Esophagus squamous epithelium (tissue), 5 donors: ENCODE results near the gene TMEM98. TPM values are rescaled to one million over a fixed set of nuclear protein-coding genes. Genes with fewer than 3 reads are reported as not detected.
"Not testable (repeated sequence)": the region's sequence is repeated elsewhere in the genome, so short reads cannot be mapped to it uniquely, and the experiment has no call there.

Source experiments
- DNase-seq: peaks from one replicate; lab custom pipeline; 2025; lab: John Stamatoyannopoulos, UW
- H3K27ac ChIP-seq, 4 donors: fragments of 200-600 bp; sonication (generic); one replicate each; pipeline ENCODE4 v1.5.1; 2016 to 2019; ENCODE audit warnings: mild to moderate bottlenecking in 1 of 4
- H3K27me3 ChIP-seq, 4 donors: fragments of 200-600 bp; sonication (generic); 1 replicate in 3 of 4; 2 replicates in 1 of 4; pipeline versions ENCODE4 v1.5.1 to v1.6.0; 2017 to 2021; ENCODE audit warnings: antibody characterized with exemption in 1 of 4
- H3K36me3 ChIP-seq, 3 donors: fragments of 200-600 bp; sonication (generic); one replicate each; pipeline ENCODE4 v1.5.1; 2016 to 2019
- H3K4me1 ChIP-seq, 3 donors: fragments of 200-600 bp; sonication (generic); one replicate each; pipeline ENCODE4 v1.5.1; 2017 to 2019
- H3K4me3 ChIP-seq, 4 donors: fragments of 200-600 bp; sonication (generic); 1 replicate in 3 of 4; 2 replicates in 1 of 4; pipeline ENCODE4 v1.5.1; 2016 to 2019; ENCODE audit warnings: mild to moderate bottlenecking in 2 of 4, moderate library complexity in 1 of 4
- H3K9me3 ChIP-seq, 3 donors: fragments of 200-600 bp; sonication (generic); one replicate each; pipeline ENCODE4 v1.5.1; 2016 to 2019
- POLR2A ChIP-seq, 4 donors: fragments of 450-650 bp; IDR thresholded peaks; one replicate each; pipeline ENCODE4 v1.6.1; 2017; ENCODE audit warnings: antibody characterized with exemption in 4 of 4, mild to moderate bottlenecking in 4 of 4, moderate library complexity in 3 of 4
- WGBS, 2 donors: methylation state at CpG; one replicate each; pipeline ENCODE4 v1.1.5; 2018; 5-methylcytosine and 5-hydroxymethylcytosine counted together
- intact Hi-C: fragments of 100-400 bp; cut with DNase I; formaldehyde crosslinking; loops from one replicate; pipeline ENCODE4 v1.15.0; 2022
- total RNA-seq, 4 donors: library from RNA; depleted of rRNA; stranded (reverse); fragments of >200 nt; gene quantifications; one replicate each; pipeline ENCODE4 v1.1.0, GENCODE V29; 2016
- TF ChIP-seq, protein P1 (sequence below), 6 experiments: fragments of 450-650 bp in 4 of 6; fragments of 200-600 bp in 2 of 6; sonication (generic) in 2 of 6; IDR thresholded peaks; one replicate each; pipeline ENCODE4 v1.5.1; 2016 to 2019; ENCODE audit warnings: antibody characterized with exemption in 6 of 6, mild to moderate bottlenecking in 4 of 6, moderate library complexity in 4 of 6
- donor health status: DM: yes; HTN: yes; CAD: no.

Gene TMEM98
- total RNA-seq, 4 donors from 2014 or later = 6.4 to 61.4 (median 27.8) TPM

DNA sequence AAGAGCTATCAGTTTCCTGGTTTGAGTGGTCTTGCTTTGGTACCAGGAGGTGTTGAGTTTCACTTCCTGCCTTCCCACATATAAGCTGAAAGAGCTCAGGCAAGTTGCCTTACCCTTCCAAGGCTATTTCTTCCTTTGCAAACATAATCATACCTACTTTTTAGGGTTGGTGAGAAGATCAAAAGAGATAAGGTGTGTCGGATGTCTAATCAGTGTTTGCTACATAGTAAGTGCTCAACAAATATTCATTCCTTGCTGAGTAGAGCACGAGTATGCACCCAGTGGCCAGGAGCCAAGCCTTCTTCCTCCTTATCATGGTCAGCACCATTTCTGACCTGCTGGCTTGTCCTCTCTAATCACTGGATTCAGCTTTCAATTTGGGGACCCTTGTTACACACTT, 12.7 kb upstream of the TMEM98 start:
- no peak overlapping the region for H3K4me3 ChIP-seq
- H3K36me3 ChIP-seq = no peaks in the 10 kb centered on the region
- WGBS, 2 donors = 34 to 57% methylated on average over 2 of the region's 2 CpGs
- H3K4me1 ChIP-seq = peaks cover 0 to 18% (median 3%) of the 10 kb centered on the region in 3 donors
- H3K9me3 ChIP-seq = no peaks in the 10 kb centered on the region
- TF ChIP-seq POLR2A (IDR thresholded peaks at IDR 0.05) = no peak
- TF ChIP-seq, protein P1, sequence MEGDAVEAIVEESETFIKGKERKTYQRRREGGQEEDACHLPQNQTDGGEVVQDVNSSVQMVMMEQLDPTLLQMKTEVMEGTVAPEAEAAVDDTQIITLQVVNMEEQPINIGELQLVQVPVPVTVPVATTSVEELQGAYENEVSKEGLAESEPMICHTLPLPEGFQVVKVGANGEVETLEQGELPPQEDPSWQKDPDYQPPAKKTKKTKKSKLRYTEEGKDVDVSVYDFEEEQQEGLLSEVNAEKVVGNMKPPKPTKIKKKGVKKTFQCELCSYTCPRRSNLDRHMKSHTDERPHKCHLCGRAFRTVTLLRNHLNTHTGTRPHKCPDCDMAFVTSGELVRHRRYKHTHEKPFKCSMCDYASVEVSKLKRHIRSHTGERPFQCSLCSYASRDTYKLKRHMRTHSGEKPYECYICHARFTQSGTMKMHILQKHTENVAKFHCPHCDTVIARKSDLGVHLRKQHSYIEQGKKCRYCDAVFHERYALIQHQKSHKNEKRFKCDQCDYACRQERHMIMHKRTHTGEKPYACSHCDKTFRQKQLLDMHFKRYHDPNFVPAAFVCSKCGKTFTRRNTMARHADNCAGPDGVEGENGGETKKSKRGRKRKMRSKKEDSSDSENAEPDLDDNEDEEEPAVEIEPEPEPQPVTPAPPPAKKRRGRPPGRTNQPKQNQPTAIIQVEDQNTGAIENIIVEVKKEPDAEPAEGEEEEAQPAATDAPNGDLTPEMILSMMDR (IDR thresholded peaks at IDR 0.05) = no peak
- no peak overlapping the region for H3K27ac ChIP-seq
- intact Hi-C loops = no loop called here
- H3K27me3 ChIP-seq = no peaks in the 10 kb centered on the region
- no peak for DNase-seq

DNA sequence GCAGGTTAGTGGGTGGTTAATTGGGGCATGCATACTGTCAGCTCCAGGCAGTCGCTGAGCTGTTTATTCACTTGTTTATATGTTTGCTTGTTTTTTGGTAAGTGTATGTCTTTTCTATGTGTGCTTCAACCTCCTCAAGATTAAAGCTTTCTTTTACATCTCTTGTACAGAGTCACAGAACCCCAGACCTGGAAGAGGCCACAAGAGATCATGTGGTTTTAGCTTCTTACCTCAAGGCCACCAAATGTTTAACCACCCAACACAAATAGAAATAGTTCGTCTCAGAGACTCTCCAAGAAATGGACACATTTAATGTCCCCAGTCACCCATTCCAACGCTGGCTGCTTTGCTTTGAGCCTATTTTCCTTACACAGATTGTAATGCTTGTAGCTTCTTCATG, 11.8 kb upstream of the TMEM98 start:
- Histone ChIP-seq H3K4me1 (peaks cover 0 to 17% (median 3%) of the 10 kb centered on the region in 3 donors), H3K36me3 (no peaks in the 10 kb centered on the region), H3K4me3 (no peak overlapping the region), H3K9me3 (no peaks in the 10 kb centered on the region), H3K27ac (no peak overlapping the region), H3K27me3 (no peaks in the 10 kb centered on the region)
- intact Hi-C loops = no loop called here
- DNase-seq = no peak
- TF ChIP-seq, protein P1 (IDR thresholded peaks at IDR 0.05) = no peak
- TF ChIP-seq POLR2A (IDR thresholded peaks at IDR 0.05) = no peak
- WGBS, 2 donors = 58 to 69% methylated on average over 3 of the region's 3 CpGs

DNA sequence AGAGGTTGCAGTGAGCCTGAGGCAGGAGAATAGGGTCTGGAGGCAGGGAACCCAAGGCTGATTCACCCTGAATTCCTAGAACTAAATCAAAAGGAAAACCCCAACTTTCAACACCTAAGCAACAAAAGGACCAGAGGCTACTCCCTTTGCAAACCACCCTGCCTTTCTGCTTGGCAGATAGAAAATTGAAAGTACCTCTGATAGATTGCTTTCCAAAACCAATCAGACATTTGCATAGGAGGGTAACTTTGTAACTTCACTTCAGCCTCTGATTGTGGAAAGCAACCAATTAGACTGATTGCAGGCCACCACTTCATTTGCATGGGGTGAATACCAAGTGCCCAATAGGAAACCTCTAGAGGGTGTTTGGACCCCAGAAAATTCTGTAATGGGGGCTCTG, 10.9 kb upstream of the TMEM98 start:
- TF ChIP-seq POLR2A (IDR thresholded peaks at IDR 0.05) = no peak
- TF ChIP-seq, protein P1 (IDR thresholded peaks at IDR 0.05) = no peak
- Histone ChIP-seq H3K36me3 (no peaks in the 10 kb centered on the region), H3K27me3 (no peaks in the 10 kb centered on the region), H3K4me3 (no peak overlapping the region), H3K27ac (no peak overlapping the region), H3K4me1 (peaks cover 0 to 10% (median 3%) of the 10 kb centered on the region in 3 donors), H3K9me3 (no peaks in the 10 kb centered on the region)
- intact Hi-C loops = no loop called here
- no peak for DNase-seq

DNA sequence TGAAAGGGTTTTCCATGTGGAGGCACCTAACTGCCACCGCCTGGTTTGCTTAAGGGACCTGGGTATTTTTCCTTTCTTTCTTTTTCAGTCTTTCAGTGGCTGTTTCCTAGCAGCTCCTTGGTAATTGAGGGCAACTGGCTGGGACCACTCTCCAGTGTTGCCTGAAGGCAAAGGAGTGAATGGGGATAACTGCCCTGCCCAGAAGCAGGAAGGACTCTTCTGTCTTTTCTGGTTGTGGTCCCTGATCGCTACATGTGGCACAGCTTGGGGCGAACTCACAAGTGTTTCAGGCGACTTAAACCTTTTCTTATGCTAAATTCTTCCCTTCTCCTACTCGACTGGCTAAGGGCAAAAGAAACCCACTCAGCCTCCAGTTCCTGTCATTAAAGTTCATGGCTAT, 10.1 kb upstream of the TMEM98 start:
- Histone ChIP-seq H3K4me1 (peaks cover 0 to 2% (median under 1%) of the 10 kb centered on the region in 3 donors), H3K4me3 (no peak overlapping the region), H3K9me3 (no peaks in the 10 kb centered on the region), H3K36me3 (no peaks in the 10 kb centered on the region), H3K27me3 (no peaks in the 10 kb centered on the region), H3K27ac (no peak overlapping the region)
- WGBS, 2 donors = 86 to 90% methylated on average over 5 of the region's 5 CpGs
- TF ChIP-seq, protein P1 (IDR thresholded peaks at IDR 0.05) = no peak
- TF ChIP-seq POLR2A (IDR thresholded peaks at IDR 0.05) = no peak
- DNase-seq = no peak
- intact Hi-C loops = no loop called here

DNA sequence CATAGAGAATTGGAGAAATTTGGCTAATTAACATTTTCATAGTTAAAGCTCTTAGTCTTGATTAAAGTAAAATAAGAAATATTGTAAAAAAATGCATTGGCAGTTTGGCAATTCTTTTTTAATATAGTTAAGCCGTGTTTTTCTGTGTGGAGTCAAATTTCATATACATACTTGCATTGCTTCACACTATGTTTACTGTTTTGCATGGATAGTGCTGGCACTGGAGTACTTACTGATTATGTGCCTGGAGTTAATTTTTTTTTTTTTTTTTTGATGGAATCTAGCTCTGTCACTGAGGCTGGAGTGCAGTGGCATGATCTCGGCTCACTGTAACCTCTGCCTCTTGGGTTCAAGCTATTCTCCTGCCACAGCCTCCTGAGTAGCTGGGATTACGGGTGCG, 8.1 kb upstream of the TMEM98 start:
- WGBS, 2 donors = 84 to 88% methylated on average over 4 of the region's 4 CpGs
- H3K27me3 ChIP-seq, H3K4me3 ChIP-seq, H3K4me1 ChIP-seq, H3K27ac ChIP-seq, H3K36me3 ChIP-seq, H3K9me3 ChIP-seq, intact Hi-C loops, DNase-seq: not testable (repeated sequence)

DNA sequence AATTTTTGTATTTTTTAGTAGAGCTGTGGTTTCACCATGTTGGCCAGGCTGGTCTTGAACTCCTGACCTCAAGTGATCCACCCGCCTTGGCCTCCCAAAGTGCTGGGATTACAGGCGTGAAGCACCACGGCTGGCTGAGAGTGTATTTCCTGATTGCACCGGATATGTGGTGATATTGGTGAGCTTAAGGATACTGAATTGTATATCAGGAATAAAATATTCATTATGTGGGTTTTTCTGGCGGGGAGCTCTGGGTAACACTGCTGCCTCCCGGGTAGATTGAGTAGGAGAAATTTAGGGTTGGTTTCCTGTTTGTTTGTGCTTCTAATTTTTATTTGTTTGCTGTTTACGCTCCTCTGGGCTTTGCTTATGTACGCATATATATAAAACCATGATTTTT, 7.7 kb upstream of the TMEM98 start:
- no peaks in the 10 kb centered on the region for H3K27me3 ChIP-seq
- no peaks in the 10 kb centered on the region for H3K9me3 ChIP-seq
- H3K27ac ChIP-seq = no peak overlapping the region
- WGBS, 2 donors = 68 to 74% methylated on average over 7 to 8 of the region's 8 CpGs
- H3K4me3 ChIP-seq = no peak overlapping the region
- TF ChIP-seq, protein P1 (IDR thresholded peaks at IDR 0.05) = no peak
- TF ChIP-seq POLR2A (IDR thresholded peaks at IDR 0.05) = no peak
- intact Hi-C loops = no loop called here
- H3K4me1 ChIP-seq = no peaks in the 10 kb centered on the region
- no peak for DNase-seq
- no peaks in the 10 kb centered on the region for H3K36me3 ChIP-seq
